ENCODE measurements around the gene CNTNAP2. TPM values are rescaled to one million over a fixed set of nuclear protein-coding genes. Genes with fewer than 3 reads are reported as not detected.

CNTNAP2 gene
- total RNA-seq, 2 experiments from 2014 or later: 0.28 TPM; not detected in 1

DNA sequence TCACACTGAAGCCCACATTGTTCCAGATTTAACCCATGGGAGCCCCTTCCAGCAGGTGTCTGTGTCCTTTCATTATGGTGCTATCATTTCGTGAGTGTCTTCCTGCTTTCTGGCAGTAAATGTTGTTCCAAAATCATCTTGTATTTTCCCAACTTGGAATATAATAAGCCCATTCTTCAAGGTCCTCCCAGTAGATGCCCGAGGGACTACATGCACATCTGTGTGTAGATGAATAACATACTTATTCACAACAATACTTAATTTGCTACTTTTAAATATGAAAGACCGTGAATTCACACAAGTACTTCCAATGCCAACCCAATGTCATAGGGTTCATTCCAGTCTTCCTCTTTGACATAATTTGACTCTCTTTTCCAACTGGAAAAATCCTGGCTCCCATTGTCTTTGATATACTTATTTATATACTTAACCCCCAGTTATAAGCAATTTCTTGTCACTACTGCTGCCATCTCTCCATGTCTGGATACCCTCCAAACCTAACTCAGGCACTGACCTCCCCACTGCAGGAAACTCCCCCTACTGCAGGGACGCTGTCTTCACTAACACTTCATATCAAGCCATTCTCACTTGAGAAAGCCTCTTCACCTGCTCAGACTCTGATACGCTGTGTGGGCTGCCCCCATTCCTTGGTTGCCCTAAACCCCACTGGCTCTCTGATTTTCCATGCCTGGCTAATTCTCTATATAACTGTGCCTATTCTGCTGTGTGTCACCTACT is 1119.2 kb downstream of the CNTNAP2 start:
- H3K36me3 ChIP-seq (ENCODE audit: insufficient read depth, low read length): no peaks in the 10 kb centered on the region
- TF ChIP-seq EZH2phosphoT487 (IDR thresholded peaks at IDR 0.05; ENCODE audit: borderline replicate concordance, low read depth, low read length): no peak
- no TSS peak for BruUV-seq (replicated peaks)
- no peaks in the 10 kb centered on the region for H3K9me2 ChIP-seq (ENCODE audit: insufficient read depth, low read length)
- H2AFZ ChIP-seq (ENCODE audit: low read length): no peak overlapping the region
- ChIA-PET POLR2A (interaction anchor here (0.7 to 0.9 kb wide), 2 partner anchors 66 to 721 kb away, joined by 3 to 5 read pairs; no protein-coding TSS in a partner anchor), CTCF (ENCODE audit: unreplicated experiment) (no interaction called here)
- H3K79me2 ChIP-seq (ENCODE audit: insufficient read depth, low read depth, low read length): no peaks in the 10 kb centered on the region
- intact Hi-C loops (cut with micrococcal nuclease; ENCODE audit: unreplicated experiment): no loop called here
- no peak overlapping the region for H3K4me3 ChIP-seq (ENCODE audit: low read depth, low read length, poor library complexity, severe bottlenecking)
- H3K27ac ChIP-seq (ENCODE audit: low read depth, low read length, poor library complexity, severe bottlenecking): no peak overlapping the region
- no peaks in the 10 kb centered on the region for H3K9me3 ChIP-seq (ENCODE audit: low read length)
- H3K4me1 ChIP-seq (ENCODE audit: insufficient read depth, low read length, poor library complexity, severe bottlenecking): no peaks in the 10 kb centered on the region
- H3K4me2 ChIP-seq (ENCODE audit: low read length): no peak overlapping the region
- no peak for DNase-seq (ENCODE audit: low spot score)
- no peaks in the 10 kb centered on the region for H4K20me1 ChIP-seq (ENCODE audit: insufficient read depth, low read length)

DNA sequence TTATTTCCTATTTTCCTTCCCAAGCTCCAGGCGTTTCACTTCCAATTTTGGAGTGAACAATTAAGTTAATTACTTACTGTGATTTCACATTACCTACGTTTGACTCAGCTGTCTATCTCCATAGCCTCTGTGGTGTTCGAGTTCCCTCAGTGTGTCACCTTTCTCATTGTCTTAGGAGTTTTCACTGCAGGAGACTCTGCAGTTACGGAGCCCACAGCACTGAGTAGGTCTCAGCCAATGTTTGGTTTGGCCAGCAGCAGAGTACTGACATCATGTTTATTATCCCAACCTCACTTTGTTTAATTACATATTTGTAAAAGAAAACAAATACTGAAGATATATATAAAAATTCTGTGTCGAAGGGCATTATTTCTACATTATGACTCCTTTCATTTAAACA is 1123.9 kb downstream of the CNTNAP2 start:
- no peak for DNase-seq (ENCODE audit: low spot score)
- POLR2A ChIA-PET: no interaction called here
- no peak overlapping the region for H3K4me3 ChIP-seq (ENCODE audit: low read depth, low read length, poor library complexity, severe bottlenecking)
- no peaks in the 10 kb centered on the region for H3K79me2 ChIP-seq (ENCODE audit: insufficient read depth, low read depth, low read length)
- no peaks in the 10 kb centered on the region for H3K4me1 ChIP-seq (ENCODE audit: insufficient read depth, low read length, poor library complexity, severe bottlenecking)
- no peak overlapping the region for H2AFZ ChIP-seq (ENCODE audit: low read length)
- no peaks in the 10 kb centered on the region for H3K36me3 ChIP-seq (ENCODE audit: insufficient read depth, low read length)
- CTCF ChIA-PET (ENCODE audit: unreplicated experiment): no interaction called here
- no peaks in the 10 kb centered on the region for H3K9me3 ChIP-seq (ENCODE audit: low read length)
- intact Hi-C loops (cut with micrococcal nuclease; ENCODE audit: unreplicated experiment): no loop called here
- H4K20me1 ChIP-seq (ENCODE audit: insufficient read depth, low read length): no peaks in the 10 kb centered on the region
- H3K27ac ChIP-seq (ENCODE audit: low read depth, low read length, poor library complexity, severe bottlenecking): no peak overlapping the region
- no TSS peak for BruUV-seq (replicated peaks)
- TF ChIP-seq EZH2phosphoT487 (IDR thresholded peaks at IDR 0.05; ENCODE audit: borderline replicate concordance, low read depth, low read length): no peak
- TF ChIP-seq, protein P1, sequence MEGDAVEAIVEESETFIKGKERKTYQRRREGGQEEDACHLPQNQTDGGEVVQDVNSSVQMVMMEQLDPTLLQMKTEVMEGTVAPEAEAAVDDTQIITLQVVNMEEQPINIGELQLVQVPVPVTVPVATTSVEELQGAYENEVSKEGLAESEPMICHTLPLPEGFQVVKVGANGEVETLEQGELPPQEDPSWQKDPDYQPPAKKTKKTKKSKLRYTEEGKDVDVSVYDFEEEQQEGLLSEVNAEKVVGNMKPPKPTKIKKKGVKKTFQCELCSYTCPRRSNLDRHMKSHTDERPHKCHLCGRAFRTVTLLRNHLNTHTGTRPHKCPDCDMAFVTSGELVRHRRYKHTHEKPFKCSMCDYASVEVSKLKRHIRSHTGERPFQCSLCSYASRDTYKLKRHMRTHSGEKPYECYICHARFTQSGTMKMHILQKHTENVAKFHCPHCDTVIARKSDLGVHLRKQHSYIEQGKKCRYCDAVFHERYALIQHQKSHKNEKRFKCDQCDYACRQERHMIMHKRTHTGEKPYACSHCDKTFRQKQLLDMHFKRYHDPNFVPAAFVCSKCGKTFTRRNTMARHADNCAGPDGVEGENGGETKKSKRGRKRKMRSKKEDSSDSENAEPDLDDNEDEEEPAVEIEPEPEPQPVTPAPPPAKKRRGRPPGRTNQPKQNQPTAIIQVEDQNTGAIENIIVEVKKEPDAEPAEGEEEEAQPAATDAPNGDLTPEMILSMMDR (conservative IDR thresholded peaks at IDR 0.05; ENCODE audit: low read length): no peak
- H3K9me2 ChIP-seq (ENCODE audit: insufficient read depth, low read length): no peaks in the 10 kb centered on the region
- H3K4me2 ChIP-seq (ENCODE audit: low read length): no peak overlapping the region

DNA sequence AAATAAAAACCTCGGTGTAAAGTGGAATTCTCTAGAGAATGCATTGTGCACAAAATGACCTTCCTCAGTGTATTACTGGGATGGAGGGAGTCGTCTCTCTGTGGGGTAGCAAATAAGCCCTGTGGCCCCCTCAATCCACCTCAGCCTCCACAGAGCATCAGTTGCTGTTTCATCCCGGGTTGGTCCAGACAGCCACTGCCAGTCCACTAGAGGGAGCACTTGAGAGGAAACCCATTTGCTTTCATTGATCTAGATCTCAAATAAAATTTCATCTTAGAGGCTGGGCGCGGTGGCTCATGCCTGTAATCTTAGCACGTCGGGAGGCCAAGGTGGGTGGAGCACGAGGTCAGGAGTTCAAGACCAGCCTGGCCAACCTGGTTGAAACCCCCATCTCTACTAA is 1128.7 kb downstream of the CNTNAP2 start:
- no peak overlapping the region for H3K27ac ChIP-seq (ENCODE audit: low read depth, low read length, poor library complexity, severe bottlenecking)
- TF ChIP-seq EZH2phosphoT487 (IDR thresholded peaks at IDR 0.05; ENCODE audit: borderline replicate concordance, low read depth, low read length): no peak
- TF ChIP-seq, protein P1 (conservative IDR thresholded peaks at IDR 0.05; ENCODE audit: low read length): peak; percentile 85
- H4K20me1 ChIP-seq (ENCODE audit: insufficient read depth, low read length): no peaks in the 10 kb centered on the region
- no peaks in the 10 kb centered on the region for H3K4me1 ChIP-seq (ENCODE audit: insufficient read depth, low read length, poor library complexity, severe bottlenecking)
- ChIA-PET CTCF (ENCODE audit: unreplicated experiment) (no interaction called here), POLR2A (no interaction called here)
- H3K4me2 ChIP-seq (ENCODE audit: low read length): no peak overlapping the region
- H3K9me2 ChIP-seq (ENCODE audit: insufficient read depth, low read length): no peaks in the 10 kb centered on the region
- BruUV-seq (replicated peaks): no TSS peak
- no peaks in the 10 kb centered on the region for H3K36me3 ChIP-seq (ENCODE audit: insufficient read depth, low read length)
- no peaks in the 10 kb centered on the region for H3K79me2 ChIP-seq (ENCODE audit: insufficient read depth, low read depth, low read length)
- DNase-seq (ENCODE audit: low spot score): peak; percentile 47
- H3K9me3 ChIP-seq (ENCODE audit: low read length): no peaks in the 10 kb centered on the region
- H3K4me3 ChIP-seq (ENCODE audit: low read depth, low read length, poor library complexity, severe bottlenecking): no peak overlapping the region
- no peak overlapping the region for H2AFZ ChIP-seq (ENCODE audit: low read length)
- intact Hi-C loops (cut with micrococcal nuclease; ENCODE audit: unreplicated experiment): loop anchor here (5.0 kb wide), 1 partner anchor 837 kb away; no protein-coding TSS in a partner anchor
